ENCODE measurements around the gene FGF6.
"Not testable (repeated sequence)": the region's sequence is repeated elsewhere in the genome, so short reads cannot be mapped to it uniquely, and the experiment has no call there.

Gene FGF6

DNA sequence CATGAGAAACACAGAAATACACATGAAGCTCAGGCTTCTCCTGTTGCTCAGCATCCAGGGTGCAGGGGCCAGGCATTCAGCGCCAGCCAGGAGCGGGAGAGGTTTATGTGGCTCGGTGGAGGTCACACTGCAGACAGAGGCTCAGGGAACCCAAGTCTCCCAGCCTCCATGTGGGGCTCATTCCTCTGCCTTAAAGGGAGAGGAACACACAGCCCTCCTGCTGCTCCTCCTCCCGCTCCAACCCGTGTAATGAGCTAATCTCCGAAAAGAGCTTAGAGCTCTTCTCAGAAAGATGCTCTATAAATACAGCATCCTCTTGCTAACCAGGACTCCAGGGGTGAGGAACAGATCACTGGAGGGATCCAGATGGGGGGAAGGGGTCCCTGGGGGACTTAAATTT lies 28.2 kb downstream of the FGF6 start:
- H3K9me3 ChIP-seq (ENCODE audit: control insufficient read depth, low read length) = no peaks in the 10 kb centered on the region
- no peak overlapping the region for H3K27ac ChIP-seq (ENCODE audit: low read depth, low read length, severe bottlenecking)
- H3K4me1 ChIP-seq (ENCODE audit: control insufficient read depth, insufficient read depth, low read length, poor library complexity, severe bottlenecking) = no peaks in the 10 kb centered on the region
- H3K36me3 ChIP-seq (ENCODE audit: control insufficient read depth, insufficient read depth, low read length) = no peaks in the 10 kb centered on the region
- 60 to 67% methylated on average over 3 of the region's 6 CpGs for WGBS, 2 experiments (ENCODE audit: insufficient coverage in 2 of 2)
- no peak overlapping the region for H3K4me3 ChIP-seq (ENCODE audit: extremely low read depth, insufficient read depth, low read length, poor library complexity, severe bottlenecking)

DNA sequence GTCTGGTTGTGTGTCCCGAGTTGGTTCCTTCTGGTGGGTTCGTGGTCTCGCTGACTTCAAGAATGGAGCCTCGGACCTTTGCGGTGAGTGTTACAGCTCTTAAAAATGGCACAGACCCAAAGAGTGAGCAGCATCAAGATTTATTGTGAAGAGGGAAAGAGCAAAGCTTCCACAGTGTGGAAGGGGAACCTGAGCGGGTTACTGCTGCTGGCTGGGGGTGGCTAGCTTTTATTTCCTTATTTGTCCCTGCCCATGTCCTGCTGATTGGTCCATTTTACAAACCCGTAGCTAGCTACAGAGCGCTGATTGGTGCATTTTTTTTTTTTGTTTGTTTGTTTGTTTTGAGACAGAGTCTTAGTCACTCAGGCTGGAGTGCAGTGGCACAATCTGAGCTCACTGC lies 29.3 kb downstream of the FGF6 start:
- Histone ChIP-seq H3K4me3 (ENCODE audit: extremely low read depth, insufficient read depth, low read length, poor library complexity, severe bottlenecking) (no peak overlapping the region), H3K27ac (ENCODE audit: low read depth, low read length, severe bottlenecking) (no peak overlapping the region), H3K36me3 (ENCODE audit: control insufficient read depth, insufficient read depth, low read length) (no peaks in the 10 kb centered on the region), H3K4me1 (ENCODE audit: control insufficient read depth, insufficient read depth, low read length, poor library complexity, severe bottlenecking) (no peaks in the 10 kb centered on the region), H3K9me3 (ENCODE audit: control insufficient read depth, low read length) (no peaks in the 10 kb centered on the region)
- WGBS, 2 experiments (ENCODE audit: insufficient coverage in 2 of 2) = 91 to 92% methylated on average over 6 of the region's 8 CpGs

DNA sequence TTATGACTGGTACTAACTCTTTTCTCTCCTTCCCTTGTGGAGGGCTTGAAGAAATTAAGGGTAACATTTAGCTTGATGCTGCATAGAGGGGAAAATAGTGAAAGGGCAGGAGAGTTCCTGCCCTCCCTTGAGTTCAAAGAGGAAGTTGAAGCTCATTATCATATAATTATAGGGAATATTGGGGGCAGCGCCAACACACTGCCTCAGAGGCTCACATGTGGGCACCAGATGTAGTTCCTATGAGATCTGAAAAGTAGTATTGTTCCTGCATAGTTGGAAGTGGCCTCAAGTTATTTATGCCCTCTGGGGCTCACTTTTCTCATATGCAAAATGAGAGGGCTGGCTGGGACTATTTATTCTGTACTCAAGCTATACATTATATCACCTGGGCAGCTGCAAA lies 33.1 kb downstream of the FGF6 start:
- Histone ChIP-seq H3K4me3 (ENCODE audit: extremely low read depth, insufficient read depth, low read length, poor library complexity, severe bottlenecking) (no peak overlapping the region), H3K36me3 (ENCODE audit: control insufficient read depth, insufficient read depth, low read length) (no peaks in the 10 kb centered on the region), H3K9me3 (ENCODE audit: control insufficient read depth, low read length) (no peaks in the 10 kb centered on the region), H3K27ac (ENCODE audit: low read depth, low read length, severe bottlenecking) (no peak overlapping the region), H3K4me1 (ENCODE audit: control insufficient read depth, insufficient read depth, low read length, poor library complexity, severe bottlenecking) (no peaks in the 10 kb centered on the region)
- WGBS, 2 experiments (ENCODE audit: insufficient coverage in 2 of 2) = no CpG with 5 or more reads among the region's 1 CpG

DNA sequence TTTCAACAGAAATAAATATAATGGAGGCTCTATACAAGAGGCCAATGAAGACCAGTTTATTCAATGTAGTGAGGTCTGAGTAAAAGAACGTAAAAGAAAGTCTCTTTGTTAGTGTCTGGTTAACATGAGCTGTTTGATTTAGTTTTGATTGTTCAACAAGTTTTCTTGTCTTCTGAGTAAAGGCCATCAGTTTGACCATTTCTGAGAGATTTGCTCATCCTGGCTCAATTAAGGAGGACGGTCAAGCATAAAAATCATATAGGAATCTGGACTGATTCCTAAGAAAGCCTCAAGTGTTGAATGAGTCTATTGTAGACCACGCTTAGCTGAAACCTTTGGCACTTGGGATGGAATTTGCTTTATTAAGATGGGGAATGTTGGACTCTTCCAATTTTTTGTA lies 33.6 kb downstream of the FGF6 start:
- no peaks in the 10 kb centered on the region for H3K4me1 ChIP-seq (ENCODE audit: control insufficient read depth, insufficient read depth, low read length, poor library complexity, severe bottlenecking)
- H3K36me3 ChIP-seq (ENCODE audit: control insufficient read depth, insufficient read depth, low read length) = no peaks in the 10 kb centered on the region
- no peak overlapping the region for H3K4me3 ChIP-seq (ENCODE audit: extremely low read depth, insufficient read depth, low read length, poor library complexity, severe bottlenecking)
- WGBS, 2 experiments (ENCODE audit: insufficient coverage in 2 of 2) = 83 to 100% methylated on average over 2 to 3 of the region's 3 CpGs
- H3K27ac ChIP-seq (ENCODE audit: low read depth, low read length, severe bottlenecking) = no peak overlapping the region
- no peaks in the 10 kb centered on the region for H3K9me3 ChIP-seq (ENCODE audit: control insufficient read depth, low read length)

DNA sequence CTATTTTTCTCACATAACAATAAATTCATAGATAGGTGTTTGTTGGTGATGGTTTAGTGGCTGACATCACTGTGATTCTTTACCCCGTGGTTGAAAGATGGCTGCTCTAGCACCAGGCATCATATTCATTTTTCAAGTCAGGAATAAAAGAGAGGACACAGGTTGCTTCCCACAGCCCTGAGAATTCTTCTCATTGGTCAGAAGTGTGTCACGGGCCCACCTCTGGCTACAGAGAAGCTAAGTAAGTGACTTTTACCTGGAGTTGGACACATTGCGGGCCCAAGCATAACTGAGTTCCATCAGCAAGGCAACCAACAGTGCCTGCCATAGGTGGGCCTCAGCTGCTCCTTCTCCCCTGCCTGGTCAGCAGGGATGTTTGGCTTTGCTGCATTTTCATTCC lies 38.5 kb downstream of the FGF6 start:
- Histone ChIP-seq H3K27ac (ENCODE audit: low read depth, low read length, severe bottlenecking) (no peak overlapping the region), H3K4me3 (ENCODE audit: extremely low read depth, insufficient read depth, low read length, poor library complexity, severe bottlenecking) (no peak overlapping the region), H3K9me3 (ENCODE audit: control insufficient read depth, low read length) (peaks cover 4% of the 10 kb centered on the region), H3K36me3 (ENCODE audit: control insufficient read depth, insufficient read depth, low read length) (no peaks in the 10 kb centered on the region), H3K4me1 (ENCODE audit: control insufficient read depth, insufficient read depth, low read length, poor library complexity, severe bottlenecking) (no peaks in the 10 kb centered on the region)
- WGBS, 2 experiments (ENCODE audit: insufficient coverage in 2 of 2) = 73 to 84% methylated on average over 2 of the region's 3 CpGs

DNA sequence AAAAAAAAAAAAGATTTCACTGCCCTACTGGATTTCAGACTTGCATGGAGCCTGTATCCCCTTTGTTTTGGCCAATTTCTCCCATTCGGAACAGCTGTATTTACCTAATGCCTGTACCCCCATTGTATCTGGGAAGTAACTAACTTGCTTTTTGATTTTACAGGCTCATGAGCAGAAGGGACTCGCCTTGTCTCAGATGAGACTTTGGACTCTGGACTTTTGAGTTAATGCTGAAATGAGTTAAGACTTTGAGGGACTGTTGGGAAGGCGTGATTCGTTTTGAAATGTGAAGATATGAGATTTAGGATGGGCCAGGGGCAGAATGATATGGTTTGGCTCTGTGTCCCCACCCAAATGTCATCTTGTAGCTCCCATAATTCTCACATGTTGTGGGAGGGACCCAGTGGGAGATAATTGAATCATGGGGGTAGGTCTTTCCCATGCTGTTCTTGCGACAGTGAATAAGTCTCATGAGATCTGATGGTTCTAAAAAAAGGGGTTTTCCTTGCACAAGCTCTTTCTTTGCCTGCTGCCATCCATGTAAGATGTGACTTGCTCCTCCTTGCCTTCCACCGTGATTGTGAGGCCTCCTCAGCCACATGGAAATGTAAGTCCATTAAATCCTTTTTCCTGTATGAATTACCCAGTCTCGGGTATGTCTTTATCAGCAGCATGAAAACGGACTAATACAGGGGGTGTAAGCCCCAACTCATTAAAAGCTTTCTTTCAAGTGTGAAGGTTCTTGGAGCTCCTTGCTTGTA lies 40.6 kb downstream of the FGF6 start:
- 81 to 86% methylated on average over 7 to 8 of the region's 8 CpGs for WGBS, 2 experiments (ENCODE audit: insufficient coverage in 2 of 2)
- not testable (repeated sequence) for H3K4me3 ChIP-seq (ENCODE audit: extremely low read depth, insufficient read depth, low read length, poor library complexity, severe bottlenecking); H3K27ac ChIP-seq (ENCODE audit: low read depth, low read length, severe bottlenecking); H3K4me1 ChIP-seq (ENCODE audit: control insufficient read depth, insufficient read depth, low read length, poor library complexity, severe bottlenecking); H3K36me3 ChIP-seq (ENCODE audit: control insufficient read depth, insufficient read depth, low read length); H3K9me3 ChIP-seq (ENCODE audit: control insufficient read depth, low read length)

DNA sequence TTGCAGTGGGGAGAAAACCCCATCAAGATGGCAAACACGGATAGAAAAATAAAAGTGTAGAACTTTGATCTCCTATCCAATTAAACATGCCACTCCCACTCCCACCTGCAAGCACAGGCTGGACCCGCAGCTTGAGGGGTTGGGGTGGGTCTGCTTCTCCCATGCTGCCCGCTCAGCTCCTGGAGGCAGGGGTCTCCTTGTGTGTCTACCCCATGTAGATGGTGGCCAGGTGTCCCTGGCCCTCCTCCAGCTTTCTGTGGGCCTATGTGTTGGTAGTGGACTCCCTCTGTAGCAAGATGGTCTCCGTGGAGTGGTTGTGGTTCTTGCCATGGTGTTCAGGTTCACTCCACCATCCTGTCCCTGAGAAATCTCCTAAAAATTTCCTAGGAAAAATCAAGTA lies 42.6 kb downstream of the FGF6 start:
- 100% methylated on average over 1 of the region's 4 CpGs; no CpG with 5 or more reads in 1 of the 2 experiments for WGBS, 2 experiments (ENCODE audit: insufficient coverage in 2 of 2)
- H3K9me3 ChIP-seq (ENCODE audit: control insufficient read depth, low read length) = peaks cover 4% of the 10 kb centered on the region

DNA sequence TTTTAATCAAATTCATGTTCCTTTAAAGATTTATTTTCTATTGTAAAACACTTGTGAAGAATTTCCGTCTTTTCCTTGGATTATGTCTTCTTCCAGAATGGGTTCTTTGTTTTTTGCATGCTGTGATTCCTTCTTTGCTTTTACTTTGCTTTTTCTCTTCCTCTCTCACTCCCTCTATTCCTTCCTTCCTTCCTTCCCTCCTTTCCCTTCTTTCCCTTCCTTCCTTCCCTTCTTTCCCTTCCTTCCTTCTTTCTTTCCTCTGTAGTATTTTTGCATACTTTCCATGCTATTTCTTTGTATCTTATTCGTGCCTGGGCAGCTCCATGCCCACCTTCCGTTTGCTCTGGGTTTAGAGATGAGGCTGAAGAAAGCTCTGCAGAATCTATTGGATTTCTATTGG lies 44.5 kb downstream of the FGF6 start:
- H3K36me3 ChIP-seq (ENCODE audit: control insufficient read depth, insufficient read depth, low read length) = no peaks in the 10 kb centered on the region
- H3K4me3 ChIP-seq (ENCODE audit: extremely low read depth, insufficient read depth, low read length, poor library complexity, severe bottlenecking) = no peak overlapping the region
- peaks cover 4% of the 10 kb centered on the region for H3K9me3 ChIP-seq (ENCODE audit: control insufficient read depth, low read length)
- no peaks in the 10 kb centered on the region for H3K4me1 ChIP-seq (ENCODE audit: control insufficient read depth, insufficient read depth, low read length, poor library complexity, severe bottlenecking)
- no peak overlapping the region for H3K27ac ChIP-seq (ENCODE audit: low read depth, low read length, severe bottlenecking)
- WGBS, 2 experiments (ENCODE audit: insufficient coverage in 2 of 2) = no CpG with 5 or more reads among the region's 3 CpGs

More for the DNA sequence above, 42.6 kb downstream of the FGF6 start:
- H3K4me1 ChIP-seq (ENCODE audit: control insufficient read depth, insufficient read depth, low read length, poor library complexity, severe bottlenecking) = no peaks in the 10 kb centered on the region
- H3K4me3 ChIP-seq (ENCODE audit: extremely low read depth, insufficient read depth, low read length, poor library complexity, severe bottlenecking) = no peak overlapping the region
- no peak overlapping the region for H3K27ac ChIP-seq (ENCODE audit: low read depth, low read length, severe bottlenecking)
- H3K36me3 ChIP-seq (ENCODE audit: control insufficient read depth, insufficient read depth, low read length) = no peaks in the 10 kb centered on the region

DNA sequence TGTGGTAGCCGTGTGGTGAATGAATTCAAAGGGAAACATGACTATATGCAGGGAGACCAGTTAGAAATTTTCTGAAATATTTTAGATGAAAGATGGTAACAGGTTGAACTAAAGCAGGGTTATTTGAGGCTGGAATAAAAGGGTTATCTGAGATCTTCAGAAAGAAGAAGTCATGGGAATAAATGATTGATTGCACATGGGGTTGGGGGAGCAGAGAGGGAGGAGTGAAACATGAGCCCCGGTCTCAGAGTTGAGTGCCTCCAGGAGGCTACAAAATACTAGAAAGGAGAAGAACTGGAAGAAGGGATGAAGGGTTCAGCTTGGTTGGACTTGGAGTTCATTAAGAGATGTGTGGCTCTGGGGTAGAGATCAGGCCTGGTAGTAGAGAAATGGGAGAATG lies 49.8 kb downstream of the FGF6 start:
- H3K9me3 ChIP-seq (ENCODE audit: control insufficient read depth, low read length) = no peaks in the 10 kb centered on the region
- no peak overlapping the region for H3K27ac ChIP-seq (ENCODE audit: low read depth, low read length, severe bottlenecking)
- H3K4me3 ChIP-seq (ENCODE audit: extremely low read depth, insufficient read depth, low read length, poor library complexity, severe bottlenecking) = no peak overlapping the region
- 79 to 89% methylated on average over 2 of the region's 2 CpGs for whole genome bisulfite sequencing, 2 experiments (ENCODE audit: insufficient coverage in 2 of 2)
- no peaks in the 10 kb centered on the region for H3K36me3 ChIP-seq (ENCODE audit: control insufficient read depth, insufficient read depth, low read length)
- H3K4me1 ChIP-seq (ENCODE audit: control insufficient read depth, insufficient read depth, low read length, poor library complexity, severe bottlenecking) = no peaks in the 10 kb centered on the region

DNA sequence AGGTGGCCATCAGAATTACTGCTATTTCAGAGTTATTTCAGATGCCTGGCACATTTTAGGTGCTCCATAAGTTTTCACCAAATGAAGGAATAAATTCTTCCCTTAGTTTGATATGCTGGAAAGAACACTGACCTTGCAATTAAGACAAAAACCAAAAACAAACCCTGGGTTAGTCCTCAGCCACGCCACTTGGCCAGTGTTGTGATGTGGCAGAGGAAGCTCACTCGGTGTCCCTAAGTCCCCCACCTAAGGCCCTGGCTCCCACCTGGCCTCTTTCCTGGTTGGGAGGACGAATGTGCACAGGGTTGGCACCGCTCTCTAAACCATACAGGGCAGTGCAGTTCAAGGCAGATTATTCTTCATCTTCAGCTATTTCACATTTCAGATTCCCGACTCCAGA lies 52.4 kb downstream of the FGF6 start:
- WGBS, 2 experiments (ENCODE audit: insufficient coverage in 2 of 2) = 81 to 94% methylated on average over 3 to 4 of the region's 5 CpGs
- Histone ChIP-seq H3K9me3 (ENCODE audit: control insufficient read depth, low read length) (no peaks in the 10 kb centered on the region), H3K4me1 (ENCODE audit: control insufficient read depth, insufficient read depth, low read length, poor library complexity, severe bottlenecking) (no peaks in the 10 kb centered on the region), H3K27ac (ENCODE audit: low read depth, low read length, severe bottlenecking) (no peak overlapping the region), H3K36me3 (ENCODE audit: control insufficient read depth, insufficient read depth, low read length) (no peaks in the 10 kb centered on the region), H3K4me3 (ENCODE audit: extremely low read depth, insufficient read depth, low read length, poor library complexity, severe bottlenecking) (no peak overlapping the region)

DNA sequence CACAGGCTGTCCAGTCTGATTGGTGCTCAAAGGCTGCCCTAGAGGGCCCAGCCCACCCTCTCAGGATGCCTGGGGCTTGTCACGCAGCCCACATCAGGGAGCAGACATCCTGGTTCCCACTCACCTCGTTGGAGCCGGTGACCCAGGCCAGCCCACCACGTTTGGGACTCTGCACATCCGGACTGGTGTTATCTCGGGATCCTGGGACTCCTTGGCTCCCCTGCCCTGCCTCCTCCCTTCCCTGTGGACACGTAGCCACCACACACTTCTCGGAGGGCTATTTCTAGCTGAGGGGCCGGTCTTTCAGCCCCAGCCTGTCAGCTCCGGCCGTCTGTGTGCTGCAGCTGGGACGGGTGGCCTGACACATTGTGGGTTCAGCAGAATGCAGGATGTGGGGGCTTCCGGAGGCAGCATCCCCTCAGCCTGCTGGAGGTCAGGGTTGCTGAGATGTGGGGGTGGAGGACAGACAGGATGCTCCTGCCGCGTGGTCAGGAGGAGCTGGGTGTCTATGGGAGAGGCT lies 53.3 kb downstream of the FGF6 start:
- 85 to 99% methylated on average over 9 to 11 of the region's 15 CpGs for WGBS, 2 experiments (ENCODE audit: insufficient coverage in 2 of 2)
- Histone ChIP-seq H3K27ac (ENCODE audit: low read depth, low read length, severe bottlenecking) (no peak overlapping the region), H3K4me1 (ENCODE audit: control insufficient read depth, insufficient read depth, low read length, poor library complexity, severe bottlenecking) (no peaks in the 10 kb centered on the region), H3K9me3 (ENCODE audit: control insufficient read depth, low read length) (no peaks in the 10 kb centered on the region), H3K36me3 (ENCODE audit: control insufficient read depth, insufficient read depth, low read length) (no peaks in the 10 kb centered on the region), H3K4me3 (ENCODE audit: extremely low read depth, insufficient read depth, low read length, poor library complexity, severe bottlenecking) (no peak overlapping the region)
